Head of caudate nucleus (tissue), 42 donors: Measurements from ENCODE around the gene OMA1.
A peak's percentile ranks its signal among the peaks of the same experiment; 100 is the strongest.
"Not testable (repeated sequence)": the region's sequence is repeated elsewhere in the genome, so short reads cannot be mapped to it uniquely, and the experiment has no call there.

Experiments used
- DNase-seq, 42 donors: peaks; one replicate each; pipeline versions ENCODE4 v3.0.0 to v3.0.0-alpha.2; 2020 to 2021; ENCODE audit warnings: mixed read lengths in 7 of 42
- intact Hi-C: fragments of 100-400 bp; cut with DNase I; formaldehyde crosslinking; loops from one replicate; pipeline ENCODE4 v1.15.0; 2022

The OMA1 gene

GRCh38 chr1:58575551-58576324 lies 29.2 kb upstream of the OMA1 start:
- no peak for DNase-seq
- intact Hi-C loops = no loop called here

DNA sequence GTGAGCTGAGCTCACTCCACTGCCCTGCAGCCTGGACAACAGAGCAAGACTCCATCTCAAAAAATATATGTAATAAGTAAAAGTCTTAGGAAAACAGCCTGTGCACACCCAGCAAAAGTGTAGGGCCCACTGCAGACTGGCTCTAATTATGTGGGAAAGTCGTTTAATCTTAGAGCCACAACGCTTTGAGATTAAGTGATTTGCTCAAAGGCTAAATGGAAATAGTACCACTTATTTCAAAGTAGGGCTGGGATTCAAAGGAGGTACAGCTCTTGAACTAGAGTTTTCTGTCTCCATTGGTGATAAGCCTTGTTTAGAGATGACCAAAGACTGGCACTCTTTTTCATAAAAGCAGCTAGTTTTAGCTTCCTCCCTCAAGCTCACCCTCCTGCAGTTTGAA lies 28.3 kb upstream of the OMA1 start:
- no peak for DNase-seq
- intact Hi-C loops = no loop called here

DNA sequence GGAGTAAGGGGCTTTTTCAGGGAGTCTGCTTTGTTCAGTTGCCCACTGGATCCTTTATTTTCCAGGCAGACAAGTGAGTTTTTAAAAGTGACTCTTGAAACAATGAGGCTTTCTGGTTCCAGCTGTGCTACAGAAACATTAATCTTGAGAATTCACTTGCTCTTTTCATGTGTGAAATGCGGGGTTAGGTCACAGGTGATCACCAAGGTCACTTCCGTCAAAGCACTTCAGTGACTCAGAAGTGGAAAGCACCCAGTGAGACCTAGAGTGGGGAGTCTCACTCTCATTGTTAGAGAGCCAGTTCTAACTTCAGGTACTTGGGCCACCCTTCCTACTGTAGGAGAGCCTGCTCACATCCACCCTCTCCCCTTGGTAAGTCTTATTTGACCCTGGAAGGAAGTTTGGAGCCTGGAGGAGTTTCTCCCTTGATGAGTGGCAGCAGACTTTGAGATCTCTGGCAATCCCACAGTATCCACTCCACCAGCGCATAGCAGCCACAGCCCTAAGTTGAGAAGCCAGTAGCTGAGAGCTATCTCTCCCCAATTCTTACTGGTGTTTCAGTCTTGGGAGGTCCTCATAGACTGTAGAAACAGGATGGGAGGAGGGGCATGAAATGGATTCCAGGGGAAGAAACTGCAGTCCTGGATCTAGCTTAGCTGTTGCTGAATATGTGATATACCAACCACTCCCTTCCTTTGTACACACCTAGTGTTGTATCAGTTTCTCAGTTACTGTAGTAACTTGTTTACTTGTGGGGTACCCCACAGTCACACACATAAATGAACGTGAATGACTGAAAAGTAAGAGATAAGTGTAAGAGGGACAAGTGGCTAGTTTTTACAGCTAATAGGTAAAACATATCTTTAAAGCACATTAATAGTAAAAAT lies 27.4 kb upstream of the OMA1 start:
- DNase-seq = no peak
- intact Hi-C loops = no loop called here

DNA sequence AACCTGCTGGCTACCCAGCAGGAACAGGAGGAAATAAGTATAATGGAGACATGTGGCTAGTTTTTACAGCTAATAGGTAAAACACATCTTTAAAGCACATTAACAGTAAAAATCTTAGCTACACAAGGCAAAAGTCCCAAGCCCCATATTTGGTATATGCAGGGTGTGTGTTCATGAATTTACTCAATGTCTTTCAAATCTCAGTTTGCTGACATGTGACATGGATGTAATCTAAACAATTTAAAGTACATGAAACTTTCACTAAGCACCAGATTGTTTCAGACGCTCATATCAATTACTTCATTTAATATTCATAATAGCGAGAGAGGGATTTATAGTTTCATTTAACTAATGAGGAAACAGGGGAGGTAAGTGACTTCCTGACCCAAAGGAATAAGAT lies 26.6 kb upstream of the OMA1 start:
- DNase-seq = no peak
- intact Hi-C loops = no loop called here

- no peak for DNase-seq
- intact Hi-C loops = no loop called here
Measured at GRCh38 chr1:58572690-58573089, 26.2 kb upstream of the OMA1 start.

- intact Hi-C loops = no loop called here
- no peak for DNase-seq
Measured at GRCh38 chr1:58571616-58572015, 25.1 kb upstream of the OMA1 start.

- intact Hi-C loops = no loop called here
- DNase-seq = peak in 35 of 42 donors; percentile 23 to 77 (median 49)
Measured at GRCh38 chr1:58570817-58571216, 24.3 kb upstream of the OMA1 start.

DNA sequence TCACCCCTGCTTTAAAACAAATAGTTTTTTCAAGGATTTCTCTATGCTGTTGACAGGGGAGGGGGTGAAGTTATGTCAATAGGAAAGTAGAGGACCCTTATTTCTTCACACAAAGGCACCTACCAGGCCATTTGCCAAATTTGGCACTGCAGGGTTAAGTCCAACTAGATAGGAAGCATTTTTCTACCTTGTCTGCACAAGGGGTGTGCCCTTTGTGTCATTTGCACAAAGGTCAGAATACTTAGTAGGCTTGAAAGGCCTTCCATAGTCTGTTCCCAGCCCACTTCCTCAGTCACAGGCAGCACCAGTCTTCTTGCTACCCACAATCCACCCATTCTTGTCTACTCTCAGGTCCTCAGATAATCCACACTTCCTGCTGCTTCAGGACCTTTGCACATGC lies 23.6 kb upstream of the OMA1 start:
- intact Hi-C loops = no loop called here
- DNase-seq = no peak

- intact Hi-C loops = no loop called here
- DNase-seq = no peak
Measured at GRCh38 chr1:58568911-58569310, 22.4 kb upstream of the OMA1 start.

DNA sequence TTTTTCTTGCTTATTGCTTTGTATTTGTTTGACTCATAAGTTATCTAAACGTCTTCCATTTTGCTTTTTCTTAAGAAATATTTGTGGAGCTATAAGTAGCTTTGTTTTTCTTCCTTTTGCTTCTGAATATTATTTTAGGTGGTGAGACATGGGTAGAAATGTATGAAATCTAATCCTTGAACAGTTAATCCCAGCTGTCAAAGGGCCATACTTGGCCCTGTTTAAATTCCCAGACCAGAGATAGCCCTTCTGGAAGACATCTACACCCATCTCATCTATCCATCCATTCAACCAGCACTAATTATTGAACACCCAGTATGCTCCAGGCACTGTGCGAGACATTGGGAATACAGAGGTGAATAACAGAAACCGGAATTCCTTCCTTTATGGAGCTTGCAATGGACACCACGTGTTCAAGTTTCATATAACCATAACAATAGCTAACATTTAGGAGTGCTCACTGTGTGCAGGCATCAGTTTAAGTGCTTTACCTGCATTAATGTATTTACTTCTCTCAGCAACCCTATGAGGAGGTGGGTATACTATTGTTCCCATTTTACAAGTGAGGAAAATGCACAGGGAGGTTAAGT lies 21.8 kb upstream of the OMA1 start:
- intact Hi-C loops = no loop called here
- no peak for DNase-seq

DNA sequence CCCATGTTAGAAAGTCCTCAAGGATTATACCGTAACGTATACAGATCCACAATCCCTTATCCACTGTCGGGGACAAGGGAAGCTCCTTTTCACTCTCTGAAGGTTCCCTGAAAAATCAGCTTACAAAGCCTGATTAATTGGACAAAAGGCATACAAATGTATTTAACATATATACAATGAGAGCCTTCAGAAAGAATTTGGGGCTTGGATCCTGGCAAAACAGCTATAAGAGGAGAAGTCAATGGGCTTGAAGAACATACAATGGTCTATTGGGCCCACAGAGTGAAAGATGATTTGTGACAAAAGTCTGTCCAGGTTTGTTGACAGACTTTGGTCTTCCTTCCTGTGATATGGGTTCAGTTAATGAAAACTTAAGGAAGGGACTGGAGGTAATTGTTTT lies 19.8 kb upstream of the OMA1 start:
- intact Hi-C loops = no loop called here
- no peak for DNase-seq

DNA sequence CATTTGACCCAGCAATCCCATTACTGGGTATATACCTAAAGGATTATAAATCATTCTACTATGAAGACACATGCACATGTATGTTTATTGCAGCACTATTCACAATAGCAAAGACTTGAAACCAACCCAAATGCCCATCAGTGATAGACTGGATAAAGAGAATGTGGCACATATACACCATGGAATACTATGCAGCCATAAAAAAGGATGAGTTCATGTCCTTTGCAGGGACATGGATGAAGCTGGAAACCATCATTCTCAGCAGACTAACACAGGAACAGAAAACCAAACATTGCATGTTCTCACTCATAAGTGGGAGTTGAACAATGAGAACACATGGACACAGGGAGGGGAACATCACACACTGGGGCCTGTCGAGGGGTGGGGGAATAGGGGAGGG lies 17.2 kb upstream of the OMA1 start:
- DNase-seq, intact Hi-C loops: not testable (repeated sequence)

- intact Hi-C loops = no loop called here
- DNase-seq = no peak
Measured at GRCh38 chr1:58561633-58562032, 15.1 kb upstream of the OMA1 start.

- intact Hi-C loops = no loop called here
Measured at GRCh38 chr1:58555393-58555792, 8.9 kb upstream of the OMA1 start.

DNA sequence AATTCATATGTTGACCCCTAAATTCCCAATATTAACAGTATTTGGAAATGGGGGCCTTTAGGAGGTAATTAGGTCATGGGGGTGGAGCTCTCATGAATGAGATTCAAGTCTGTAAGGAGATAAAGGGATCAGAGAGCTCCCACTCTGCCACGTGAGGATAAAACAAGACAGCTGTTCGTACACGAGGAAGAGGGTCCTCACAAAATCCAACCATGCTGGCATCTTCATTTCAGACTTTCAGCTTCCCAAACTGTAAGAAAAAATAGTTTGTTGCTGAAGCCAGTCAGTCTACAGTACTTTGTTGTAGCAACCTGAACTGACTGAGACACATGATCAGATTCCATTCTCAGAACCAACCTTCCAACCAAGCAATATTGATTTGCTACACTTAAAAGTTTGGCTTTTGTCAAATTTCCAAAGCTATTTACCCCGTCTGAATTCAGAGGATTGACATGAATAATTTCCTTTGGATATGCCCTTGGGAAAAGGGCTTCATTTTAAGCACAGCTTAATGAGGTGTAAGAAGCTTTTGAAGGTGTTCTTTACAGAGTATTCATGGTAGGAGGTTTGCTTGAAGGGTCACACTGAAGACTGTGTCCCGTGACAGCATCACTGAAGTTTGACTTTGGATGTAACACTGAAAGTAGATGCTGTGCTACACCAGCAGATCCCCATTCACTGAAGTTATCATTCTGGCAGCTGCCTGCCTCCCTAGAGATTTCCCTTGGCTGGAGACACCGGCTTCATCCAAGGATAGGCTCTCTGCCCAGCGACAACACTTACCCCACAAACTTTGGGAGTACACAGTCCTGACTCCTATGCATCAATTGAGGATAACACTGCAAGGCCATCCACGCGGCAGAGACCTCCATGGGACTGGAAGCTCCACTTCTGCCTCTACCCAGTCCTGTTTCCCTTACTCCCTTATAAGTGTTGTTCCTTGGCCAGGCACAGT lies 4.9 kb upstream of the OMA1 start:
- DNase-seq = no peak
- intact Hi-C loops = no loop called here

More at GRCh38 chr1:58555393-58555792, 8.9 kb upstream of the OMA1 start:
- no peak for DNase-seq

DNA sequence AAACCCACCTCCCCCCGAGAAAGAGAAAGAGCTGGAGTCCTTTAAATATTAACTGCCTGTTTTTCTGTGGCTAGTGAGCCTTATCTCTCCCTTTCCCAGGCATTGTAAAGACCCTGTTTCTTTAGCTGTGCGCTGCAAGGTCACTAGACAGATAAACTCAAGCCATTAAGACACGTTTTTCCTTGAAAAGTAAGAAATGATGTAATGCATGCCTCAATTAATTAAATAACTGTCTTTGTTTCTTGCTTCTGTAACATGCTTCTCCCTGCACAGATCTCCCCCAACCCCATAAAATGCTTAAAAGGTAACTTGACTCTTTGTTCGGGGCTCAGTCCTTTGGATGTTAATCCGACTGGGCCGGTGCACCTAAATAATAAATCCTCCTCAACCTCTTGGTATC lies 2.8 kb upstream of the OMA1 start:
- intact Hi-C loops = loop anchor here (10.0 kb wide), 1 partner anchor 106 kb away; no protein-coding TSS in a partner anchor
- not testable (repeated sequence) for DNase-seq

GRCh38 chr1:58548371-58548770 lies 1.8 kb upstream of the OMA1 start:
- intact Hi-C loops = loop anchor here (10.0 kb wide), 1 partner anchor 106 kb away; no protein-coding TSS in a partner anchor
- no peak for DNase-seq

DNA sequence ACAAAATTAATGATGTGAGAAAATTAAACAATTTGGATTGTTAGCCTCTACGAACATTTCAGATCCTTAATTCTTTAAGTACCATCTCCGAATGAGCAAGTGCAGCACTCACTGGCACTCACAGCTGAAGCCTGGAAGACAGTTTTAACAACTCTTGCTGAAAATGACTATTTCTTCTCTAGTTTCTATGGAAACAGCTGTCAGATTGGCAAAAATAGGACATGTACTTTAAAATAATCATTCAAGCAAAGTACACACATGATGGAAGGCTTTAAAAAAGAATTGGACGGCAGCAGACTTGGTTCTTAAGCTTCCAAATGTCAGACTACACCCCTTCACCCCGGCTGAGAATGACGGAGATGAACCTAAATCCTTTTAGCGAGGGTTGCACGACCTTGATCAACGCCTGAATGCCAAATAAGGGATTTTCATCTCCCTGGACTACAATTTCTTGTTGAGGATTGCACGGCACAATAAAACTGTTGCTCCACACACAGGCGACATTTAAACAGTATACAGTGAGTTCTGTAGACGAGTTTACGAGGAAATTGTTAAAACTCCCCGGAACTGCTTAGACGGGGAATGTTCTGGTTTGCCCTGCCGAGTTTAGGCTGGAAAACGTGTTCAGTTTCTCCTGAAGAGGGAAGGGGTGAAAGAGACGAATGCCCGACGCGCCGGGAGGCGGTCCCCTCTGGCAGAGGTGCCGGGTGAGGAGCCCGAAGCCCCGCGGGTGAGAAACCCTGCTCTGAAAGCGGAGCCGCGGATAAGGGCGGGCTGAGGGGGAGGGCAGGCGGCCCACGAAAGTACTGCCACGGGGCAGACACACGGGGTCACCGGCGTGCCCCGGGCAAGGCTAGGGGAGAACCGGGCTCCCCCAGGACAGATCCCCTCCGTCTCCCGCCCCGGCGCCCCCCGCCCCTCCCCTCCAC lies 671 bp downstream of the OMA1 start:
- peak; percentile 51 to 95 (median 82) for DNase-seq
- intact Hi-C loops = loop anchor here (10.0 kb wide), 1 partner anchor 109 kb away; no protein-coding TSS in a partner anchor
